Adrenal gland (tissue), 12 donors: Measurements from ENCODE around the gene CCT6A. TPM values are rescaled to one million over a fixed set of nuclear protein-coding genes. Genes with fewer than 3 reads are reported as not detected.
"Not testable (repeated sequence)": the region's sequence is repeated elsewhere in the genome, so short reads cannot be mapped to it uniquely, and the experiment has no call there.

Experiments used
- DNase-seq, 7 donors: peaks; one replicate each; pipeline ENCODE4 v3.0.0-alpha.2; 2019 to 2020
- H3K27ac ChIP-seq, 5 donors: fragments of 200-600 bp; sonication (generic) in 4 of 5; 1 replicate in 3 of 5; 2 replicates in 2 of 5; pipeline versions ENCODE4 v1.5.1 to v1.8.0; 2016 to 2020; ENCODE audit warnings: mild to moderate bottlenecking in 1 of 5
- H3K27me3 ChIP-seq: fragments of 200-600 bp; 2 replicates; pipeline ENCODE4 v1.8.0; 2021
- H3K36me3 ChIP-seq, 2 donors: fragments of 200-600 bp; replicated peaks in 1 of 2; 1 replicate in 1 of 2; 2 replicates in 1 of 2; pipeline versions ENCODE4 v1.5.1 to v1.8.0; 2018 to 2022
- H3K4me1 ChIP-seq, 2 donors: fragments of 200-600 bp; replicated peaks in 1 of 2; 1 replicate in 1 of 2; 2 replicates in 1 of 2; pipeline versions ENCODE4 v1.5.1 to v1.8.0; 2018 to 2021
- H3K4me3 ChIP-seq, 4 donors: fragments of 200-600 bp; sonication (generic) in 3 of 4; one replicate each; pipeline ENCODE4 v1.5.1; 2016 to 2018
- H3K9me3 ChIP-seq, 3 donors: fragments of 200-600 bp; sonication (generic) in 1 of 3; replicated peaks in 1 of 3; 1 replicate in 2 of 3; 2 replicates in 1 of 3; pipeline versions ENCODE4 v1.5.1 to v1.8.0; 2016 to 2021
- POLR2A ChIP-seq, 2 donors: fragments of 450-650 bp; IDR thresholded peaks; one replicate each; pipeline ENCODE4 v1.6.1; 2017; ENCODE audit warnings: antibody characterized with exemption in 2 of 2, mild to moderate bottlenecking in 2 of 2, moderate library complexity in 1 of 2
- WGBS, 4 donors: extraction: QIAGEN DNeasy Blood & Tissue Kit in 2 of 4; methylation state at CpG; one replicate each; pipeline versions ENCODE4 v1.1.5 to v1.1.7; 2013 to 2017; 5-methylcytosine and 5-hydroxymethylcytosine counted together
- intact Hi-C, 2 donors: fragments of 100-400 bp; cut with DNase I; formaldehyde crosslinking; loops; one replicate each; pipeline versions ENCODE4 v1.14.1 to v1.15.0; 2022 to 2023
- polyA plus RNA-seq, 3 donors: library from polyadenylated mRNA; stranded (reverse); fragments of 200-250 nt in 2 of 3; fragments of 350-450 nt in 1 of 3; fragmentation: Illumina TruSeq in 1 of 3; extraction: RNeasy Lipid Tissue Mini Kit (QIAGEN cat#74804) in 1 of 3; gene quantifications; one replicate each; pipeline ENCODE4 v1.2.3, GENCODE V29; 2013 to 2014
- total RNA-seq, 9 donors: library from RNA; depleted of rRNA in 4 of 9; stranded (reverse); fragments of >200 nt in 4 of 9; fragments of 120-200 nt in 1 of 9; fragmentation: NEBNext Ultra II Directional in 1 of 9; extraction: Animal tissue kit (Norgen Biotek cat#: 25700) in 1 of 9; gene quantifications; one replicate each; pipeline versions ENCODE4 v1.1.0 to v1.2.4, GENCODE V29; 2013 to 2023
- TF ChIP-seq, protein P1 (sequence below), 6 experiments: fragments of 450-650 bp in 4 of 6; fragments of 200-600 bp in 2 of 6; sonication (generic) in 1 of 6; IDR thresholded peaks; 1 replicate in 5 of 6; 2 replicates in 1 of 6; pipeline versions ENCODE4 v1.5.1 to v1.8.0; 2016 to 2021; ENCODE audit warnings: antibody characterized with exemption in 6 of 6, mild to moderate bottlenecking in 2 of 6, moderate library complexity in 1 of 6
- donor health status: healthy with polysubstance abuse.
- donor health status: Bipolar disorder and iron deficiency.
- donor health status: DM: yes; HTN: yes; CAD: no.
- donor health status: DM: no; HTN: no; CAD: no.
- donor health status: DM: no; HTN: no; CAD: no.
- donor health status: DM: yes; HTN: yes; CAD: no.

Gene CCT6A
- total and polyA plus RNA-seq, 12 donors = 51.6 to 240 (median 96.0) TPM

DNA sequence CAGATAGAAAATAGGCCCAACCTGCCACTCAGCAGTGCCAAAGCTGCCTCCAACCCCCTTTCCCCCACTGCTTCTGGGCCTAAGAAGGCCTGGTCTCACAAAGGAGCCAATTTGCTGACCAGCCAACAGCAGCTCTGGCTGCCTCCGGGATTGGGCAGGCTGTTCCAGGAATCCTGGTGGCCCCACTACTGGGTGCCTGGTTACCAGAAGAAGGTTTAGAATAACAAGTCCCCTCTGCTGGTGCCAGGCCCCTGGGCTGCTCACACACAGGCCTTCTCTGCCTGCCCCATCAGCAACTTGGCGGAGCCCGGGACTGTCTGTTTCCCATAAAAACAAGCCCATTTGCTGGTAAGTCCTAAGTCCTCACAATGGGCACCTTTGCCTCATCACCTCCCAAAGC lies 40.0 kb downstream of the CCT6A start:
- DNase-seq = peak in 1 of 7 donors; percentile 15
- H3K4me1 ChIP-seq = peaks cover 7 to 15% of the 10 kb centered on the region in 2 donors
- WGBS, 4 donors = 83 to 95% (median 87%) methylated on average over 1 to 3 of the region's 3 CpGs
- TF ChIP-seq, protein P1, sequence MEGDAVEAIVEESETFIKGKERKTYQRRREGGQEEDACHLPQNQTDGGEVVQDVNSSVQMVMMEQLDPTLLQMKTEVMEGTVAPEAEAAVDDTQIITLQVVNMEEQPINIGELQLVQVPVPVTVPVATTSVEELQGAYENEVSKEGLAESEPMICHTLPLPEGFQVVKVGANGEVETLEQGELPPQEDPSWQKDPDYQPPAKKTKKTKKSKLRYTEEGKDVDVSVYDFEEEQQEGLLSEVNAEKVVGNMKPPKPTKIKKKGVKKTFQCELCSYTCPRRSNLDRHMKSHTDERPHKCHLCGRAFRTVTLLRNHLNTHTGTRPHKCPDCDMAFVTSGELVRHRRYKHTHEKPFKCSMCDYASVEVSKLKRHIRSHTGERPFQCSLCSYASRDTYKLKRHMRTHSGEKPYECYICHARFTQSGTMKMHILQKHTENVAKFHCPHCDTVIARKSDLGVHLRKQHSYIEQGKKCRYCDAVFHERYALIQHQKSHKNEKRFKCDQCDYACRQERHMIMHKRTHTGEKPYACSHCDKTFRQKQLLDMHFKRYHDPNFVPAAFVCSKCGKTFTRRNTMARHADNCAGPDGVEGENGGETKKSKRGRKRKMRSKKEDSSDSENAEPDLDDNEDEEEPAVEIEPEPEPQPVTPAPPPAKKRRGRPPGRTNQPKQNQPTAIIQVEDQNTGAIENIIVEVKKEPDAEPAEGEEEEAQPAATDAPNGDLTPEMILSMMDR (IDR thresholded peaks at IDR 0.05) = no peak
- TF ChIP-seq POLR2A (IDR thresholded peaks at IDR 0.05) = no peak
- H3K27me3 ChIP-seq = no peaks in the 10 kb centered on the region
- H3K36me3 ChIP-seq = no peaks in the 10 kb centered on the region
- intact Hi-C loops = no loop called here
- no peaks in the 10 kb centered on the region for H3K9me3 ChIP-seq
- H3K4me3 ChIP-seq = no peak overlapping the region
- peak overlapping the region in 1 of 5 donors; percentile 77 for H3K27ac ChIP-seq

DNA sequence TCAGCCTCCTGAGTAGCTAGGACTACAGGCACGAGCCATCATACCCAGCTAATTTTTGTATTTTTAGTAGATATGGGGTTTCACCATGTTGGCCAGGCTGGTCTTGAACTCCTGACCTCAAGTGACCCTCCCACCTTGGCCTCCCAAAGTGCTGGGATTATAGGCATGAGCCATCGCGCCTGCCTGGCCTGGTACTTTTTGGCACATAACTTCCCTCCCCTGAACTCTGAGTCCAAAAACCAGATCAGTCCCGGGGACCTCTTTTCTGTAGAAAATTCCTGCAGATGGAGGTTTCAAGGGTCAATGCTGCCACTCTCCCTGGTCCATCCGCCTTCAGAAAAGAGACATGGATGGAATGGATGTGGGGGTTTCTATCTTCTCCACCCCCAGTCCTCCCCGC lies 40.8 kb downstream of the CCT6A start:
- H3K36me3 ChIP-seq, H3K9me3 ChIP-seq, intact Hi-C loops, H3K27me3 ChIP-seq: not testable (repeated sequence)
- H3K4me1 ChIP-seq = peaks cover 9 to 15% of the 10 kb centered on the region in 2 donors
- peak overlapping the region in 4 of 5 donors; percentile 61 to 77 (median 74) for H3K27ac ChIP-seq
- peak overlapping the region in 1 of 4 donors; percentile 38 for H3K4me3 ChIP-seq
- peak in 1 of 7 donors; percentile 14 for DNase-seq
- 28 to 43% (median 41%) methylated on average over 4 to 6 of the region's 6 CpGs for WGBS, 4 donors

DNA sequence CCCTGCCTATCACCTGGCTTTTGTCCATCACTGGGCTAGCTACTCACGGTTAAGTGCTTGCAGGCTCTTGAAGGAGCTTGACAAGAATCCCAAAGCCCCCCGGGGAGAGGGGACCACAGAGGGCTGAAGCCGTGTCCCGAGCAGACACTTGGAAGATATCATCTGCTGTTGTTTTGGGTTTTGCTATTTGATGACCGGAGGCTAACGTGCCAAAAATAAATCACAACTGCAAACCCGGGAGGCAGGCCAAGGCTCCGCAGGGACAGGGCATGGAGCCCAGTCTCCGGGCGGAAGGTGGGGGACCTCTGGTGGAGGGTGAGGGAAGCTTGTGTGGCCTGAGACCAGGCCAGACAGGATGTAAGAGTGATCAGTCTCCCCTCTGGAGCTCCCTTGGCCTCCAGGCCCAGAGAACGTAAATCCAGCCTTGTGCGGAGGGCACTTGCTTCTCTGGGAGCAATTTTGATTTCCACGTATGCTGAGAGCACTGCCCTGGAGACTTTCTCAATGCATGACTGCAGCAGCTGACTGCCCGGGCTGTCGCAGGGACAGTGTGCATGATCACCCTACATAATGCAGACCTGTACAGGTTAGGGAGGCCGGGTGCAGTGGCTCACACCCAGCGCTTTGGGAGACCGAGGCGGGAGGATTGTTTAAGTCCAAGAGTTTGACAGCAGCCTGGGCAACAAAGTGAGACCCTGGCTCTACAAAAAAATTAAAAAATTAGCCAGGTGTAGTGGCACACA lies 41.4 kb downstream of the CCT6A start, which contains the start of gene PHKG1:
PHKG1 (minus strand) TSS at position 164 of the 743 bp plus-strand sequence. CDS start 4,011 bp downstream, outside the sequence.
- peak; percentile 90 to 96 (median 92) for DNase-seq
- peak within 1 kb of the TSS in 1 of 4 donors; percentile 38 for H3K4me3 ChIP-seq

DNA sequence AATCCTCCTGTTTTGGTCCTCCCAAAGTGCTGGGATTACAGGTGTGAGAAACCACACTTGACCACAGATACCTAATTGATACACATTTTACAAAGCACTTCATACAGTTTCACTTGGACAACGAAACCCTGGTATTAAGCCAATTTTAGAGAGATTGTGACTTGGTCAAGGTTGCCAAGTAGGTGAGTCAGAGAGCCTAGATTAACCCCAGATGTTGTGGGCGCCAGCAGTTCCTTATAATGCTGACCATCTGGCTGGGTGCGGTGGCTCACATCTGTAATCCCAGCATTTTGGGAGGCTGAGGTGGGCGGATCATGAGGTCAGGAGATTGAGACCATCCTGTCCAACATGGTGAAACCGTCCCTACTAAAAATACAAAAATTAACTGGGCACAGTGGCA lies 46.1 kb downstream of the CCT6A start:
- no peak for TF ChIP-seq POLR2A (IDR thresholded peaks at IDR 0.05)
- TF ChIP-seq, protein P1 (IDR thresholded peaks at IDR 0.05) = no peak
- WGBS, 4 donors = 25 to 48% (median 37%) methylated on average over 4 to 5 of the region's 5 CpGs
- peaks cover 0 to 37% of the 10 kb centered on the region in 2 donors for H3K36me3 ChIP-seq
- intact Hi-C loops = no loop called here
- peaks cover 6 to 7% of the 10 kb centered on the region in 2 donors for H3K4me1 ChIP-seq
- H3K27me3 ChIP-seq = no peaks in the 10 kb centered on the region
- DNase-seq = peak; percentile 60 to 80 (median 76)
- peak overlapping the region in 3 of 5 donors; percentile 0 to 68 (median 62) for H3K27ac ChIP-seq
- H3K4me3 ChIP-seq = no peak overlapping the region
- H3K9me3 ChIP-seq = no peaks in the 10 kb centered on the region

More for the DNA sequence above, 41.4 kb downstream of the CCT6A start, which contains the start of gene PHKG1:
- TF ChIP-seq, protein P1 (IDR thresholded peaks at IDR 0.05) = peak; percentile 18 to 65 (median 46)
- peak in 1 of 2 donors; percentile 52 for TF ChIP-seq POLR2A (IDR thresholded peaks at IDR 0.05)
- Histone ChIP-seq H3K9me3 (no peaks in the 10 kb centered on the region), H3K27ac (peak within 1 kb of the TSS in 4 of 5 donors; percentile 61 to 77 (median 74)), H3K4me1 (peaks cover 10 to 15% of the 10 kb centered on the region in 2 donors), H3K36me3 (no peaks in the 10 kb centered on the region), H3K27me3 (no peaks in the 10 kb centered on the region)
- 12 to 32% (median 29%) methylated on average over 11 to 19 of the region's 19 CpGs for WGBS, 4 donors
- intact Hi-C loops = no loop called here

DNA sequence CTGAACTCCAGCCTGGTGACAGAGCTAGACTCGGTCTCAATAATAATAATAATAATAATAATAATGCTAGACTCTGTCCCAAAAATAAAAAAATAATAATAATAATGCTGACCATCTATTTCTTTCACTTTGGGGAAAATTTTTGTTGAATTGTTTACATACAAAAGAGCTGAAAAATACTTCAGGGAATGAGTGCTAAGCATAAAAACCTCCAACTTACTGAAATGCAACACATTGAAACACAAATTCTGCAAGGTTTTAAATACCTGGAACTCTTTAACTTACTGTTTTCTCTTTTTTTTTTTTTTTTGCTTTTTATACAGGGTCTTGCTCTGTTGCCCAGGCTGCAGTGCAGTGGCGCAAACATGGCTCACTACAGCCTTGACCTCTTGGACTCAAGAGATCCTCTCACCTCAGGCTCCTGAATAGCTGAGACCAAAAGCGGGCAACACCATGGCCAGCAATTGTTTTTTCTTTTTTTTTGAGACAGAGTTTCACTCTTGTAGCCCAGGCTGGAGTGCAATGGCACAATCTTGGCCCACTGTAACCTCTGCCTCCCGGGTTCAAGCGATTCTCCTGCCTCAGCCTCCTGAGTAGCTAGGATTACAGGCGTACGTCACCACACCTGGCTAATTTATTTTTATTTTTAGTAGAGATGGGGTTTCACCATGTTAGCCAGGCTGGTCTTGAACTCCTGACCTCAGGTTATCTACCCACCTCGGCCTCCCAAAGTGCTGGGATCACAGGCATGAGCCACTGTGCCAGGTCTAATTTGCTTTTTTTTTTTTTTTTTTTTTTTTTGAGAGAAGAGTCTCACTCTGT lies 46.8 kb downstream of the CCT6A start:
- Histone ChIP-seq H3K27ac (peak overlapping the region in 4 of 5 donors; percentile 0 to 68 (median 24)), H3K36me3 (peaks cover 0 to 44% of the 10 kb centered on the region in 2 donors)
- DNase-seq, H3K9me3 ChIP-seq, intact Hi-C loops, H3K27me3 ChIP-seq, H3K4me3 ChIP-seq, H3K4me1 ChIP-seq: not testable (repeated sequence)
- WGBS, 4 donors = 59 to 74% (median 68%) methylated on average over 8 of the region's 8 CpGs
